BJ (cell line): Measurements from ENCODE around the gene SLC30A7. TPM values are rescaled to one million over a fixed set of nuclear protein-coding genes. Genes with fewer than 3 reads are reported as not detected.
A peak's percentile ranks its signal among the peaks of the same experiment; 100 is the strongest.

Source experiments
- CTCF ChIA-PET: fragments of 350-600 bp; formaldehyde crosslinking; extraction: SDS; loops from one replicate; lab custom pipeline; 2021; ENCODE audit warnings: antibody characterized with exemption, inconsistent platforms; lab: Yijun Ruan, JAX
- POLR2A ChIA-PET: fragments of 300-600 bp; sonication (Branson Sonifier 250); formaldehyde crosslinking; extraction: SDS; loops from one replicate; lab custom pipeline; 2021; ENCODE audit warnings: antibody characterized with exemption; lab: Charles Lee
- DNase-seq: peaks from one replicate; pipeline ENCODE4 v3.0.0-alpha.2; 2011; ENCODE audit warnings: low read depth
- H3K27me3 ChIP-seq: 2 replicates; pipeline ENCODE4 v1.6.0; 2011; ENCODE audit warnings: low read length; ENCODE audit not compliant: control insufficient read depth, insufficient read depth
- H3K36me3 ChIP-seq: 2 replicates; pipeline ENCODE4 v1.5.1; 2011; ENCODE audit warnings: low read length; ENCODE audit not compliant: control insufficient read depth, insufficient read depth
- H3K4me3 ChIP-seq: 2 replicates; pipeline ENCODE4 v1.5.1; 2011; ENCODE audit warnings: low read depth, mild to moderate bottlenecking, control low read depth, low read length
- CTCF ChIP-seq: IDR thresholded peaks from 2 replicates; pipeline ENCODE4 v1.5.1; 2011; ENCODE audit warnings: low read depth, mild to moderate bottlenecking, control low read depth, inconsistent platforms, low read length, moderate library complexity; ENCODE audit not compliant: insufficient read depth
- polyA plus RNA-seq: library from polyadenylated mRNA; depleted of rRNA; stranded (reverse); fragments of >200 nt; gene quantifications from 2 replicates; pipeline ENCODE4 v1.2.3, GENCODE V29; 2011

SLC30A7 gene
- polyA plus RNA-seq, 1 experiment: 4.6 TPM

- H3K4me3 ChIP-seq: no peak overlapping the region
- no peak for TF ChIP-seq CTCF
- ChIA-PET POLR2A (no interaction called here), CTCF (no interaction called here)
- H3K36me3 ChIP-seq: no peaks in the 10 kb centered on the region; the same call in 1 of the 2 replicates
- DNase-seq: no peak
- H3K27me3 ChIP-seq: no peaks in the 10 kb centered on the region
These were observed 112.4 kb downstream of the SLC30A7 start for GRCh38 chr1:101008229-101008834.

GRCh38 chr1:101013776-101014175 lies 117.9 kb downstream of the SLC30A7 start:
- Histone ChIP-seq H3K27me3 (no peaks in the 10 kb centered on the region), H3K36me3 (no peaks in the 10 kb centered on the region), H3K4me3 (no peak overlapping the region)
- ChIA-PET POLR2A (no interaction called here), CTCF (interaction anchor here (0.8 kb wide), 1 partner anchor 275 kb away, joined by 4 read pairs; no protein-coding TSS in a partner anchor)
- no peak for DNase-seq
- TF ChIP-seq CTCF: no peak

DNA sequence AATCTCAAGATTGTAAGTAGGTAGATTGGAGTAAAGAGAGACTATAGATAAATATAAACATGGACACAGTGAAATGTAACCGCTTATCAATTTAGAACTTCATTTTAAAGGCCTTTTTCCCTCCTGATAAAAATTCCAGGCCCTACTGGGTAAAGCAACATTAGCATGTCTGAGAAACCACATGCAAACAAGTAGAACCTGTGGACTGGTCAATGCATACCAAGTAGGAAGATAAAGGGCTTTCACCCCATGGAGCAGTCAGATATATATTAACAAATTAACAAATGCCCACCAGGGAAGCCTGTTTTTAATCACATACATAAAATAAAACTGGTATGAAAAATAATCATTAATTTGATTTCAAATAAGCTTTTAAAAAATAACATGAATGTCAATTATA lies 121.6 kb downstream of the SLC30A7 start:
- no peaks in the 10 kb centered on the region for H3K36me3 ChIP-seq
- no peak for TF ChIP-seq CTCF
- POLR2A ChIA-PET: no interaction called here
- DNase-seq: no peak
- no peak overlapping the region for H3K4me3 ChIP-seq
- no peaks in the 10 kb centered on the region for H3K27me3 ChIP-seq
- CTCF ChIA-PET: no interaction called here

GRCh38 chr1:101022294-101022693 lies 126.4 kb downstream of the SLC30A7 start:
- H3K36me3 ChIP-seq: no peaks in the 10 kb centered on the region
- CTCF ChIA-PET: interaction anchor here (0.5 to 1.9 kb wide), 4 partner anchors 28 to 216 kb away, joined by 3 to 8 read pairs (median 4); no protein-coding TSS in a partner anchor
- DNase-seq: no peak
- H3K4me3 ChIP-seq: no peak overlapping the region
- no peak for TF ChIP-seq CTCF
- POLR2A ChIA-PET: no interaction called here
- no peaks in the 10 kb centered on the region for H3K27me3 ChIP-seq

GRCh38 chr1:101025283-101025656 lies 129.4 kb downstream of the SLC30A7 start:
- no peak for TF ChIP-seq CTCF
- CTCF ChIA-PET: no interaction called here
- POLR2A ChIA-PET: no interaction called here
- H3K36me3 ChIP-seq: no peaks in the 10 kb centered on the region
- H3K27me3 ChIP-seq: no peaks in the 10 kb centered on the region
- peak overlapping the region; percentile 68 for H3K4me3 ChIP-seq
- DNase-seq: no peak
